Fibroblast of the aortic adventitia (primary cell): Measurements from ENCODE around the gene RAP1GAP2. TPM values are rescaled to one million over a fixed set of nuclear protein-coding genes. Genes with fewer than 3 reads are reported as not detected.
"Not testable (repeated sequence)": the region's sequence is repeated elsewhere in the genome, so short reads cannot be mapped to it uniquely, and the experiment has no call there.

Experiments
- DNase-seq: peaks from one replicate; pipeline ENCODE4 v3.0.0-alpha.2; 2010; ENCODE audit warnings: low read depth
- H3K4me3 ChIP-seq: 2 replicates; pipeline ENCODE4 v1.5.1; 2011; ENCODE audit warnings: low read depth, mild to moderate bottlenecking, control low read depth, low read length, moderate library complexity
- CTCF ChIP-seq: IDR thresholded peaks from 2 replicates; pipeline ENCODE4 v1.5.1; 2011; ENCODE audit warnings: mild to moderate bottlenecking, low read length, control low read depth, inconsistent platforms; ENCODE audit not compliant: insufficient read depth
- total RNA-seq: library from RNA; depleted of rRNA; stranded (reverse); fragments of >200 nt; gene quantifications from 2 replicates; pipeline ENCODE4 v1.2.3, GENCODE V29; 2012; ENCODE audit warnings: low replicate concordance

The RAP1GAP2 gene
- total RNA-seq, 1 donor: 5.0 TPM

DNA sequence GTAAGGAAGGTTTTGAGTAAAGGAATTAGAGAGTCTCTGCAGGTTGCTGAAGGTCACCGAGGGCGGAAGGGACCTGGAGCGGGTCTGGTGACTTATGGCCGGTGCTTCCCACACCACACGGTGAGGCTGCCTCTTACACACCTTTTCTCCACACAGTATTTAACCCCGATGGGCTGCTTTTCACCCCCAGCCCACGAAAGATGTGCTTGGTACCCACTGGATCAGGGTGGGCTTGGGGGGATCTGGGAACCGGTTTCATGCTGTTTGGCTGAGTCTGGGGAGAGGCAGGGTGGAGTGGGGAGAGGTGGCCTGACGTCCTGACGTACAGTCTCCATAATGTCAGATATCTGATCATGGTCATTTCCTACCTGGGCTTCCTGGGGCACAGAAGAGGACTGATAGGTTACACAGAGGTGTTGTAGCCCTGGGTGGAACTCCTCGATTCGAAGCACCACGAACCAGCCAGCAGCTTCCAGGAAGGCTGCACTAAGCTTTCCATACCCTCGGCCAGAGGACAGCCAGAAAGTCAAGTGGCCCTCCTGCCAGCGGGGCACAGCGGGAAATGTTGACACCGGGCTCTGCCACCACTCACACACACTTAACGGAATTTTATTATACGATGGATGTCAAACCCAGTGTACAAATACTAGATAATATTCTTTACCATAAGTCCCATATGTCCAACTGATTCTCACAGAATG lies 233.1 kb downstream of the RAP1GAP2 start:
- no peak overlapping the region for H3K4me3 ChIP-seq
- no peak for DNase-seq
- TF ChIP-seq CTCF: no peak

- peak; percentile 84 for DNase-seq
- H3K4me3 ChIP-seq: no peak overlapping the region
- no peak for TF ChIP-seq CTCF
Measured at GRCh38 chr17:3030096-3030495, 233.9 kb downstream of the RAP1GAP2 start.

GRCh38 chr17:3030852-3031470 lies 234.7 kb downstream of the RAP1GAP2 start:
- DNase-seq, H3K4me3 ChIP-seq: not testable (repeated sequence)

GRCh38 chr17:3032258-3033247 lies 236.3 kb downstream of the RAP1GAP2 start:
- TF ChIP-seq CTCF: no peak
- no peak for DNase-seq
- no peak overlapping the region for H3K4me3 ChIP-seq

DNA sequence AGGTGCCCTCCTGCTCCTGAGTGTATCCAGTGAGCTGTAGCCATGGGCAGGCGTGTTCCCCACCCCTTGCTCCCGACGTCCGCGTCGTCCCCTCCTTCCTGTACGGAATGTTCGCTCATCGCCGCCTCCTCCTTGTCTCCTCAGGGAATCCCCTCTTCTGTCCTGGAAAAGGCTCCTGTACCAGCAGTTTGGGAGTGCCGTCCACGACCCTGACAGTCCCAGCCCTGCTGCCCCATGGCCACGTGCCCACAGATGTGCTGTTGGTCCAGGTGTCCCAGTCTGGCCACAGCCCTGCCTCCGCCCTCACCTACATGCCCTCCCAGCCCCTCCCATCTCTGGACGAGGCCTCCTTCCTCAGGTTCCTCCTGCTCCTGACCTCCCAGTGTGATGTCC lies 237.0 kb downstream of the RAP1GAP2 start:
- H3K4me3 ChIP-seq: no peak overlapping the region
- no peak for DNase-seq
- no peak for TF ChIP-seq CTCF

DNA sequence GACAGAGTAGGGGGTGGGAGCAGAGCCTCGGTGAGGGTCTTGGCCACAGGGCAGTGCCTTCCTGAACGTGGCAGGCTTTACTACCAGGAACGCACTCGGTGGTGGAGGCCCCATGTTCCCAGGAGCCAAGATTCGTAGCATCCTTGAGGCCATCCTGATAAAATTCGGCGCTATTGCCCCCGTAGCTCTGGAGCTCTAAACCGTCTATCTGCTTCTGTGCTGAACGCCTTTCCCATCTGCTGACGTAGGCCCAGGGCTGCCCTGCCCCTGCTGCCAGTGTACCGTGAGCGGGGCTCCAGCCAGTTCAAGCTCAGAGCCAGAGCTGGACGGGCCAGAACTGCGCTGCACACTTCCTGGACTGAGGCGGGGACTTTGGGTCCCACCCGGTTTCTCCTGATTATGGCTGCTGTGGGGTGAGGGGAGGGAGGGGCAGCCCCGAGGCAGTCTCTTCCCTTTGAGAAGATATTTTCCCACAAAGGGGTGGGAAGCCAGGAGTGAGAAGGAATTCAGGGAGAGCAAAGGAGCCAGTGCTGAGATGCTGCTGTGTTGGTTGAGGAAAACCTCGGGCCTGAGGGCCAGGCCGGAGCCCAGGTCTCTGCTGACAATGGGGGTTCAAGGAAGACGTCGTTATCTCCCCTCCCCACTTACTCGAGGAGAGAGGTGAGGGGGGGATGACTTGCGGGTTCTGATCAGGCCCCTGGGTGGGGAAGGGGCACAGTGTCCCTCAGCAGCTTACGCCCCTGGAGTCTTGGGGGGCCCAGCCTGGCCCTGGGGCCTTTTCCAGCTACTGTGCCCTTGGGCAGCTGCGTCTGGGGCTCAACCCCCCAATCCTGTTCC lies 237.7 kb downstream of the RAP1GAP2 start:
- DNase-seq: no peak
- H3K4me3 ChIP-seq: no peak overlapping the region
- TF ChIP-seq CTCF: no peak
